Measurements from ENCODE around the gene BCL2A1. TPM values are rescaled to one million over a fixed set of nuclear protein-coding genes. Genes with fewer than 3 reads are reported as not detected.

Gene BCL2A1
- total and polyA plus RNA-seq, 2 of the 4 experiments (the other 2 are of a cell fraction) = 2.3 to 4.5 TPM

DNA sequence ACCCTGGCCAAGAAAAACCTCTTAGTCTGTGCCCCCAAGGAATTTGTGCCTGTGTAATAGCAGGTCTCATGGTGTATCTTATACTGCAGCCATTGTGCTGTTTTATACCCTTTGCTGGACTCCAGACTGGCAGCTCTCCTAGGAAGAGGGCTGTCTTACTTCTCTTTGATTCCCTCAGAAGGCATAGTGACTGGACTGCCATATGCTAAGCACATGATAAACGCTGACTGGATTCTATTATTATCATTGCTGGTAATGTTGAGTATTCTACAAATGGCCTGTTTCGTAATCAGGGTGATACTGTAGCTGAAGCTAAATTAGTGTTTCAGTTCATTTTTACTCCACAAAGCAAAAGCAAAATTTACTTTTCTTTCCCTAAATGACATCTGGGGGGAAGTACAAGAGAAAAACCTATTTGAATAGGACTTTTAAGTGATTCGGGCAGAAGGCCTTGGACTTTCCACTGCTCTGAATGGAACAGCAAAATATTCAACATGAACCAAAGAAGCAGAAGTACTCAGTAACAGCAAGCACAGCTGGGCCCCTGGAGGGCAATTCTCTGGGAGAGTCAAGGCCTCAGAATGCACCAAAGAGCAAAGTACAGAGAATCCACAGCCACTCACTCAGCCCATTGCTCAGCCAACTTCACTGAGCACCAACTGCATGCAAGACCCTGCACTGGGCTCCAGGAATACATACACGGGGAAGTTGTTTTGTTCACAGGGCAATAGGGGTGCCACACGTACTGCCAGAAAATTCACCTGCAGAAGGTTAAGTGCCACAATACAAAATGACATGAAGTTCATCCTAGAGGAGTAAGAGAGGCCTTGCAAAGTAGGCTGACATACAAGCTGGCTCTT, 7.9 kb upstream of the BCL2A1 start:
- peak overlapping the region; percentile 47 for H2AFZ ChIP-seq (replicated peaks; ENCODE audit: low read length, poor library complexity)
- H2BK5ac ChIP-seq (ENCODE audit: low read depth, low read length, poor library complexity, severe bottlenecking) = peak overlapping the region; percentile 56
- peaks cover 9% of the 10 kb centered on the region for H3K4me1 ChIP-seq (ENCODE audit: control insufficient read depth, insufficient read depth, low read length)
- DNase-seq (peak; percentile 89), ATAC-seq (ENCODE audit: low read depth) (peak; percentile 81)
- H3K4me2 ChIP-seq (ENCODE audit: low read depth, low read length) = peak overlapping the region; percentile 14; the same call in 1 of the 2 replicates
- peak overlapping the region; percentile 49; the same call in 1 of the 2 replicates for H2BK120ac ChIP-seq (ENCODE audit: low read depth, low read length)
- POLR2A ChIA-PET (ENCODE audit: unreplicated experiment) = no interaction called here
- no TSS peak for BruUV-seq (replicated peaks)
- H2AK5ac ChIP-seq (ENCODE audit: low read depth, low read length) = no peak overlapping the region; the same call in 1 of the 2 replicates
- H2AK9ac ChIP-seq (replicated peaks; ENCODE audit: low read depth, low read length, poor library complexity) = peak overlapping the region; percentile 17
- peak; percentile 36; the same call in 1 of the 2 replicates for TF ChIP-seq MAFK (IDR thresholded peaks at IDR 0.05; ENCODE audit: low read depth, low read length)
- TF ChIP-seq NFE2L2 (IDR thresholded peaks at IDR 0.05; ENCODE audit: low read depth, low read length) = no peak
- TF ChIP-seq MXI1 (IDR thresholded peaks at IDR 0.05; ENCODE audit: borderline replicate concordance, low read depth, low read length) = peak; percentile 35; the same call in 1 of the 2 replicates
- TF ChIP-seq, protein P1, sequence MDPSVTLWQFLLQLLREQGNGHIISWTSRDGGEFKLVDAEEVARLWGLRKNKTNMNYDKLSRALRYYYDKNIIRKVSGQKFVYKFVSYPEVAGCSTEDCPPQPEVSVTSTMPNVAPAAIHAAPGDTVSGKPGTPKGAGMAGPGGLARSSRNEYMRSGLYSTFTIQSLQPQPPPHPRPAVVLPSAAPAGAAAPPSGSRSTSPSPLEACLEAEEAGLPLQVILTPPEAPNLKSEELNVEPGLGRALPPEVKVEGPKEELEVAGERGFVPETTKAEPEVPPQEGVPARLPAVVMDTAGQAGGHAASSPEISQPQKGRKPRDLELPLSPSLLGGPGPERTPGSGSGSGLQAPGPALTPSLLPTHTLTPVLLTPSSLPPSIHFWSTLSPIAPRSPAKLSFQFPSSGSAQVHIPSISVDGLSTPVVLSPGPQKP (IDR thresholded peaks at IDR 0.05; ENCODE audit: borderline replicate concordance, low read depth, low read length) = no peak
- peak; percentile 94 for TF ChIP-seq CEBPB (IDR thresholded peaks at IDR 0.05; ENCODE audit: low read depth, low read length)
- no peak overlapping the region; the same call in 1 of the 2 replicates for H3K4ac ChIP-seq (ENCODE audit: low read depth, low read length)
- H4K8ac ChIP-seq (ENCODE audit: low read depth in 2 of 2, low read length in 2 of 2) = 0 out of 4 replicates have a peak overlapping the region, but pooled peaks of 1 of the 2 experiments have one; percentile 1
- in situ Hi-C loops (cut with MboI; ENCODE audit: low sequenced_read_pairs) = loop anchor here (25.0 kb wide), 1 partner anchor 342 kb away; no protein-coding TSS in a partner anchor
- H3K9me1 ChIP-seq (ENCODE audit: insufficient read depth, low read length) = no peaks in the 10 kb centered on the region
- no peak overlapping the region for H4K91ac ChIP-seq (ENCODE audit: insufficient read depth, low read depth, low read length)
- intact Hi-C loops (cut with micrococcal nuclease) = loop anchor here (5.0 kb wide), 1 partner anchor 57 kb away; no protein-coding TSS in a partner anchor
- H3K18ac ChIP-seq (ENCODE audit: low read depth, low read length) = peak overlapping the region; percentile 68
- 0 out of 2 replicates have a peak overlapping the region, but pooled peaks have one; percentile 11 for H3K14ac ChIP-seq (replicated peaks; ENCODE audit: low read depth, low read length)
- no peak overlapping the region for H3K56ac ChIP-seq (ENCODE audit: extremely low read depth, insufficient read depth, low read length)
- H2BK15ac ChIP-seq (ENCODE audit: low read depth, low read length) = 0 out of 3 replicates have a peak overlapping the region, but pooled peaks have one; percentile 25
- no peak overlapping the region for H3K9ac ChIP-seq (ENCODE audit: low read depth, low read length)
- H3K79me1 ChIP-seq (ENCODE audit: low read depth in 1 of 2, low read length in 2 of 2) = no peaks in the 10 kb centered on the region
- H3K27me3 ChIP-seq (ENCODE audit: control insufficient read depth, insufficient read depth, low read length) = no peaks in the 10 kb centered on the region
- dilution Hi-C loops (cut with HindIII; ENCODE audit: low sequenced_read_pairs, unreplicated experiment) = no loop called here
- H3K4me3 ChIP-seq (ENCODE audit: insufficient read depth, low read depth, low read length) = no peak overlapping the region
- no peak overlapping the region; the same call in 1 of the 2 replicates for H2BK20ac ChIP-seq (ENCODE audit: low read depth, low read length)
- H3K36me3 ChIP-seq (ENCODE audit: control insufficient read depth, insufficient read depth, low read length) = no peaks in the 10 kb centered on the region
- no peak overlapping the region for H3K23ac ChIP-seq (ENCODE audit: low read depth, low read length)
- peak overlapping the region; percentile 6; the same call in 1 of the 2 replicates for H4K5ac ChIP-seq (ENCODE audit: low read depth, low read length)
- 92% methylated on average over 2 of the region's 5 CpGs; no CpG with 5 or more reads in 1 of the 2 experiments for WGBS, 2 experiments (ENCODE audit: extremely low coverage in 2 of 2, insufficient read length in 1 of 2)
- CTCF ChIA-PET = interaction anchor here (0.5 kb wide), 1 partner anchor 14 kb away, joined by 4 read pairs; no protein-coding TSS in a partner anchor
- peak overlapping the region; percentile 39; the same call in 1 of the 2 replicates for H3K27ac ChIP-seq (ENCODE audit: insufficient read depth, low read length)
- H3K9me3 ChIP-seq (ENCODE audit: control insufficient read depth, insufficient read depth, low read length) = no peaks in the 10 kb centered on the region
- no peaks in the 10 kb centered on the region for H4K20me1 ChIP-seq (ENCODE audit: insufficient read depth, low read length)

All from IMR-90 (cell line).